Mesenchymal stem cell (in vitro differentiated cells and primary cell): ENCODE results near the gene FKBP15.

Source experiments
- DNase-seq: peaks from one replicate; pipeline ENCODE4 v3.0.0-alpha.2; 2013
- H2AFZ ChIP-seq: one replicate; pipeline ENCODE4 v1.6.1; 2013; ENCODE audit warnings: low read depth, mild to moderate bottlenecking, control low read depth, inconsistent platforms, low read length, moderate library complexity
- H2AK5ac ChIP-seq: 2 replicates; pipeline ENCODE4 v1.6.1; 2013; ENCODE audit warnings: low read length, moderate library complexity, mild to moderate bottlenecking, inconsistent platforms; ENCODE audit not compliant: severe bottlenecking
- H2BK120ac ChIP-seq: one replicate; pipeline ENCODE4 v1.6.1; 2013; ENCODE audit warnings: low read depth, mild to moderate bottlenecking, inconsistent platforms, low read length, moderate library complexity
- H2BK12ac ChIP-seq, 2 experiments: one replicate each; pipeline ENCODE4 v1.6.1; 2013; ENCODE audit warnings: inconsistent platforms in 2 of 2, low read length in 2 of 2, mild to moderate bottlenecking in 2 of 2, moderate library complexity in 2 of 2, control low read depth in 1 of 2
- H2BK15ac ChIP-seq: one replicate; pipeline ENCODE4 v1.6.1; 2013; ENCODE audit warnings: mild to moderate bottlenecking, low read depth, inconsistent platforms; ENCODE audit not compliant: poor library complexity, severe bottlenecking
- H2BK5ac ChIP-seq: 2 replicates; pipeline ENCODE4 v1.6.1; 2013; ENCODE audit warnings: low read depth, mild to moderate bottlenecking, low read length, control low read depth, inconsistent platforms; ENCODE audit not compliant: poor library complexity, severe bottlenecking
- H3K14ac ChIP-seq, 2 experiments: one replicate each; pipeline ENCODE4 v1.6.1; 2013; ENCODE audit warnings: inconsistent platforms in 2 of 2, low read length in 2 of 2, control low read depth in 1 of 2, mild to moderate bottlenecking in 1 of 2, moderate library complexity in 1 of 2
- H3K18ac ChIP-seq, 2 experiments: one replicate each; pipeline ENCODE4 v1.6.1; 2013; ENCODE audit warnings: inconsistent platforms in 2 of 2, low read length in 2 of 2, control low read depth in 1 of 2, low read depth in 1 of 2, mild to moderate bottlenecking in 1 of 2
- H3K23ac ChIP-seq, 2 experiments: one replicate each; pipeline ENCODE4 v1.6.1; 2013; ENCODE audit warnings: inconsistent platforms in 2 of 2, low read length in 2 of 2, mild to moderate bottlenecking in 2 of 2, moderate library complexity in 2 of 2, control low read depth in 1 of 2
- H3K27ac ChIP-seq: 2 replicates; pipeline ENCODE4 v1.5.1; 2013; ENCODE audit warnings: mild to moderate bottlenecking, moderate library complexity, low read length, control low read depth, inconsistent platforms; ENCODE audit not compliant: poor library complexity, severe bottlenecking
- H3K27me3 ChIP-seq, 2 experiments: 2 replicates each; pipeline versions ENCODE4 v1.6.1 to v1.7.0; 2013; ENCODE audit warnings: low read length in 2 of 2, mild to moderate bottlenecking in 2 of 2, moderate library complexity in 2 of 2, control low read depth in 1 of 2, inconsistent platforms in 1 of 2; ENCODE audit not compliant: control insufficient read depth in 1 of 2, insufficient read depth in 1 of 2
- H3K36me3 ChIP-seq, 2 experiments: 2 replicates each; pipeline versions ENCODE4 v1.6.1 to v1.7.0; 2013; ENCODE audit warnings: low read length in 2 of 2, control low read depth in 1 of 2, inconsistent platforms in 1 of 2, low read depth in 1 of 2, mild to moderate bottlenecking in 1 of 2; ENCODE audit not compliant: insufficient read depth in 2 of 2, control insufficient read depth in 1 of 2
- H3K4ac ChIP-seq, 2 experiments: one replicate each; pipeline ENCODE4 v1.6.1; 2013; ENCODE audit warnings: inconsistent platforms in 2 of 2, low read length in 2 of 2, mild to moderate bottlenecking in 2 of 2, moderate library complexity in 2 of 2, control low read depth in 1 of 2, low read depth in 1 of 2
- H3K4me1 ChIP-seq: 2 replicates; pipeline ENCODE4 v1.6.1; 2013; ENCODE audit warnings: low read depth, low read length, control low read depth; ENCODE audit not compliant: control insufficient read depth, insufficient read depth
- H3K4me2 ChIP-seq: 2 replicates; pipeline ENCODE4 v1.6.1; 2013; ENCODE audit warnings: low read length, mild to moderate bottlenecking, inconsistent platforms; ENCODE audit not compliant: poor library complexity, severe bottlenecking
- H3K4me3 ChIP-seq, 2 experiments: 2 replicates each; pipeline versions ENCODE4 v1.5.1 to v1.7.0; 2013; ENCODE audit warnings: low read length in 2 of 2, mild to moderate bottlenecking in 2 of 2, control low read depth in 1 of 2, low read depth in 1 of 2; ENCODE audit not compliant: insufficient read depth in 1 of 2
- H3K79me1 ChIP-seq: replicated peaks from 2 replicates; pipeline ENCODE4 v1.6.1; 2013; ENCODE audit warnings: mild to moderate bottlenecking, control low read depth, low read length, inconsistent platforms; ENCODE audit not compliant: poor library complexity, severe bottlenecking
- H3K9ac ChIP-seq: 2 replicates; pipeline ENCODE4 v1.7.0; 2013; ENCODE audit warnings: mild to moderate bottlenecking, low read length, moderate library complexity
- H3K9me3 ChIP-seq: 2 replicates; pipeline ENCODE4 v1.7.0; 2013; ENCODE audit warnings: mild to moderate bottlenecking, low read length; ENCODE audit not compliant: control insufficient read depth
- H4K8ac ChIP-seq: one replicate; pipeline ENCODE4 v1.6.1; 2013; ENCODE audit warnings: inconsistent platforms, mild to moderate bottlenecking, low read length, moderate library complexity
- H4K91ac ChIP-seq: one replicate; pipeline ENCODE4 v1.6.1; 2013; ENCODE audit warnings: mild to moderate bottlenecking, low read length, inconsistent platforms
- WGBS: methylation state at CpG from one replicate; pipeline ENCODE4 v1.1.7; 2013; ENCODE audit warnings: mixed read lengths; 5-methylcytosine and 5-hydroxymethylcytosine counted together

The FKBP15 gene

GRCh38 chr9:113179839-113180238, 41.2 kb downstream of the FKBP15 start:
- peaks cover 12 to 86% of the 10 kb centered on the region in 2 experiments for H3K36me3 ChIP-seq
- no peak overlapping the region for H2AFZ ChIP-seq
- H2BK120ac ChIP-seq: no peak overlapping the region
- DNase-seq: no peak
- H3K4ac ChIP-seq: no peak overlapping the region
- no peak overlapping the region for H2BK15ac ChIP-seq
- H3K4me2 ChIP-seq: no peak overlapping the region
- no peak overlapping the region for H3K18ac ChIP-seq
- 0% methylated on average over 1 of the region's 1 CpG for WGBS
- no peak overlapping the region for H3K4me3 ChIP-seq
- no peaks in the 10 kb centered on the region for H3K79me1 ChIP-seq
- H3K27ac ChIP-seq: no peak overlapping the region
- H3K27me3 ChIP-seq: no peaks in the 10 kb centered on the region
- H2BK12ac ChIP-seq: no peak overlapping the region
- H3K9me3 ChIP-seq: no peaks in the 10 kb centered on the region
- no peak overlapping the region for H3K23ac ChIP-seq
- no peak overlapping the region for H4K8ac ChIP-seq
- H3K4me1 ChIP-seq: peaks cover 4% of the 10 kb centered on the region
- H3K14ac ChIP-seq: no peak overlapping the region
- H2BK5ac ChIP-seq: no peak overlapping the region
- peak overlapping the region; percentile 7 for H3K9ac ChIP-seq
- H4K91ac ChIP-seq: no peak overlapping the region
- H2AK5ac ChIP-seq: no peak overlapping the region

DNA sequence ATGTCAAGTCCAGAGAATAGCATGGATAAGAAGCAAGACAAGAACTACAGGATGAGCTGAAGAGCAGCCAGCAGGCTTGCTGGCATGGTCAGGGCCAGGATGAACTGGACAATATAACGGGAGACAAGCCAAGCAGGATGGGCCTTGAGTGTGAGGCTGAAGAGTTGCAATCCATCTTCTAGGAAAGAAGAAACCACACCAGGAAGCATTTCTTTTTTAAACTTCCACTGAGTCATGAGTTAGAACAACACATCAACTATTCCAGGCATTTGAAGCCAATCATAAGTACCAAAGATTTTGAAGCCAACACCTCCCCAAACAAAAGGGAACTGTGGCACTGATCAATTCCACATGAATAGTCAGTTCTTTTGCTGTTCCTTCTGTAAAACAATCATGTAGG, 43.0 kb downstream of the FKBP15 start:
- Histone ChIP-seq H4K91ac (no peak overlapping the region), H3K23ac (no peak overlapping the region), H3K79me1 (peaks cover 3% of the 10 kb centered on the region), H2BK15ac (no peak overlapping the region), H2BK12ac (no peak overlapping the region), H3K14ac (no peak overlapping the region), H3K4ac (no peak overlapping the region), H3K9ac (peak overlapping the region; percentile 53), H3K4me3 (no peak overlapping the region), H3K36me3 (peaks cover 15 to 85% of the 10 kb centered on the region in 2 experiments), H3K4me2 (no peak overlapping the region), H2AK5ac (no peak overlapping the region), H3K27me3 (no peaks in the 10 kb centered on the region), H3K9me3 (no peaks in the 10 kb centered on the region), H3K18ac (no peak overlapping the region), H2BK120ac (no peak overlapping the region), H2AFZ (no peak overlapping the region), H2BK5ac (no peak overlapping the region), H3K4me1 (peaks cover 4% of the 10 kb centered on the region), H3K27ac (peak overlapping the region; percentile 44), H4K8ac (no peak overlapping the region)
- 75% methylated on average over 1 of the region's 1 CpG for WGBS
- peak; percentile 24 for DNase-seq

DNA sequence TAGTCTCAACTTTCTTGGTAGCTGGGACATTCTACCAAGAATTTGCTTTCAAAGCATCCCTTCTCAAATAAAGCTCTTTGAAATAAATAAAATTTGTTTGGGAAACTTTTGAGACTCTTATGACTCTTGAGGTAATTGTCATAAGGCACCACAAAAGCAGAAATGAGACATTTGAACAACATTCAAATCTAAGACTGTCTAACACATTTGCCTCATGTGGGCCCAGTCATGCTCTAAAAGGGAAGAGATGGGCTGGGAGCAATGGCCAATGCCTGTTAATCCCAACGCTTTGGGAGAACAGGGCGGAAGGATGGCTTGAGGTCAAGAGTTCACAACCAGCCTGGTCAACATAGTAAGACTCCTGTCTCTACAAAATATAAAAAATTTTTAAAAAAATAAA, 43.8 kb downstream of the FKBP15 start:
- Histone ChIP-seq H3K4me2 (no peak overlapping the region), H2AFZ (no peak overlapping the region), H3K27me3 (no peaks in the 10 kb centered on the region), H3K4me3 (no peak overlapping the region), H3K27ac (no peak overlapping the region), H2BK5ac (no peak overlapping the region), H3K79me1 (peaks cover 4% of the 10 kb centered on the region), H2BK12ac (no peak overlapping the region), H3K18ac (no peak overlapping the region), H3K36me3 (peaks cover 20 to 85% of the 10 kb centered on the region in 2 experiments), H3K4ac (no peak overlapping the region), H3K14ac (no peak overlapping the region), H2BK15ac (no peak overlapping the region), H3K9me3 (no peaks in the 10 kb centered on the region), H4K91ac (no peak overlapping the region), H2BK120ac (no peak overlapping the region), H3K4me1 (peaks cover 4% of the 10 kb centered on the region), H2AK5ac (no peak overlapping the region), H3K9ac (no peak overlapping the region), H4K8ac (no peak overlapping the region), H3K23ac (no peak overlapping the region)
- no peak for DNase-seq
- WGBS: no CpG with 5 or more reads among the region's 2 CpGs

GRCh38 chr9:113176803-113177202, 44.3 kb downstream of the FKBP15 start:
- no peak overlapping the region for H2BK120ac ChIP-seq
- peaks cover 20 to 81% of the 10 kb centered on the region in 2 experiments for H3K36me3 ChIP-seq
- H3K79me1 ChIP-seq: peaks cover 4% of the 10 kb centered on the region
- no peak overlapping the region for H2AFZ ChIP-seq
- peaks cover 4% of the 10 kb centered on the region for H3K4me1 ChIP-seq
- H3K27ac ChIP-seq: no peak overlapping the region
- DNase-seq: no peak
- H2BK12ac ChIP-seq: no peak overlapping the region
- H3K4ac ChIP-seq: no peak overlapping the region
- H2BK15ac ChIP-seq: no peak overlapping the region
- no peaks in the 10 kb centered on the region for H3K9me3 ChIP-seq
- no peak overlapping the region for H3K9ac ChIP-seq
- H4K91ac ChIP-seq: no peak overlapping the region
- H3K18ac ChIP-seq: no peak overlapping the region
- no peak overlapping the region for H2BK5ac ChIP-seq
- H2AK5ac ChIP-seq: no peak overlapping the region
- WGBS: 99% methylated on average over 6 of the region's 6 CpGs
- no peak overlapping the region for H4K8ac ChIP-seq
- no peaks in the 10 kb centered on the region for H3K27me3 ChIP-seq
- H3K4me2 ChIP-seq: no peak overlapping the region
- H3K23ac ChIP-seq: no peak overlapping the region
- H3K4me3 ChIP-seq: no peak overlapping the region
- H3K14ac ChIP-seq: no peak overlapping the region
